ENCODE results near the gene NENF. TPM values are rescaled to one million over a fixed set of nuclear protein-coding genes. Genes with fewer than 3 reads are reported as not detected.
"Not testable (repeated sequence)": the region's sequence is repeated elsewhere in the genome, so short reads cannot be mapped to it uniquely, and the experiment has no call there.

The NENF gene
- total RNA-seq, 1 donor from 2014 or later: 27.0 TPM

DNA sequence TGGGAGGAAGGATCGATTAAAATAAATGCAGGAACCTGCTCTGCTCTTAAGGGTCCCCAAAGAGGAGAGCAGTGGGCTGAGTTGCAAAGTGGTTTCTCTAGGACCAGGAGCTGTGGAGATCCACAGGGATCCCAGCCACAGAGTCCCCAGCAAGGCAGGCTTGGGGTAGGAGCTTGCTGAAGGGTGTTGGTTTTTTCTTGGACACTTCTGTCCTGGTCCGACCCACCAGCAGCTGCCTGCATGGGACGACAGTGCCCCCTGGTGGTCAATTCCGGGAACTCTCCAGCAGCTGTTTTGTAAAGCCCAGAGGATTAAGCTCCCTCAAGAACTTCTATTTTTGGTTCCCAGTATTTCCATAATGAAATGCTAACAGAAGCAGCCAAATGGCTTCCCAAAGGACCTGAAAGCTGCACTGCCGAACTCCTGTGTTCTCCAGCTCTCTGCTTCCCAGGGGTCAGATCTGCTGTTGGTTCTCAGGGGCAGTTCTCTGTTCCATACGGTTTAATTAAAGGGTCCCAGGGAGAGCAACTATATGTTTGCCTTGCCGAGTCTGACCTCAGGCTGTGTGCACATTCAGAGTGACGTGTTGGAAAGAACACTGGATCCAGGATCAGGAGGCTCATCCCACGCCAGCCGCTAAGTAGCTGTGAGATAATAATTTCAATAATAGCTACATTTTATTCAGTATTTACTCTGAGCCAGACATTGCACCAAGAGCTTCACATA, 23.2 kb downstream of the NENF start:
- intact Hi-C loops (cut with micrococcal nuclease): loop anchor here (1.0 to 10.0 kb wide), 7 partner anchors 89 to 776 kb away; partner anchors contain the start of genes DTL and INTS7

DNA sequence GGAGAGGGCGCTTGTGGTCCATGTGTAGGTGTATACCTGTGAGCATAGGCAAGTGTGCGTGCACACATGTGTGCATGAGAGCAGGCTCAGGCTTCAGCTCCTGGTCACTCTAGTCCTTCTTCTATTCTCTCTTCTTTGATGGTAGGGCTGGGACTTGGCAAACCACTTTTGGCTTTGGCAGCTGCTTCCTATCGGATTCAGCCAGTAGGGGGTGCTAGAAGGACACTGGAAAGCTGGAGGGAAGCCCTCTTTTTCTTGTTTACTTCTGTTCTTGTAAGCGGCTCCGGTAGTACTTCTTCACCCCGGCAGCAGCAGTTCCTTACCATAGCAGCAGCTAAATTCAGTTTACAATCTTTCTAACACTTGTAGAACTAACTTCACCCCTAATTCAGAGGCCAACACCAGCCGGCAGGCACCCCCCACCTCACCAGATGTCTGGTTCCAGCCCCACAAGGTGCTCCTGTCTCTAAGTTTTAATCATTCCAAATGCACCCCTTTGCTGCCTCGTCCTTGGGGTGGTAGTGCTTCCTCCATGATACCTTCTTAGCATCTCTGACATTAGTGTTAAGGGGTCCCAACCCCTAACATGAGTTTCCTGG, 25.1 kb downstream of the NENF start:
- intact Hi-C loops (cut with micrococcal nuclease): loop anchor here (2.0 to 10.0 kb wide), 6 partner anchors 91 to 761 kb away; partner anchors contain the start of genes DTL and INTS7

DNA sequence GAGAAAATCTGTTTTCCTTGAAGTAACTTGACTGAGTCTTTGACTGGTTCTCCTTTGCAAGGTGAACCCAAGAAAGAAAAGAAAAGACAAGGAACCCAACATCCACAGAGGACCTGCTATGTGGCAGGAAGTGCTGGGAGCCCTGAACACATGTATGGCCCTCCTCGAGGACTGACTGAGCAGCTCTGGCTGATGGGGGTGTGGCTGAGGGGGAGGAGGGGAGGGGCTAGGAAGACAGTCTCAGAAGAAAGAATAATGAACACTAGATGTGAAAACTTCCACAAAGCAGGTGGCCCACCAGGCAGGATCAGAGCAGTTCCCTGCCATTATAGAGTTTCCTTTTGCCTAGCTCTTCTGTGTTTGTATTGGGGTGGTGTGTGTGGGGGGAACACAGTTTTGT, 26.1 kb downstream of the NENF start:
- intact Hi-C loops (cut with micrococcal nuclease): loop anchor here (5.0 to 10.0 kb wide), 5 partner anchors 92 to 762 kb away; partner anchors contain the start of genes DTL and INTS7

DNA sequence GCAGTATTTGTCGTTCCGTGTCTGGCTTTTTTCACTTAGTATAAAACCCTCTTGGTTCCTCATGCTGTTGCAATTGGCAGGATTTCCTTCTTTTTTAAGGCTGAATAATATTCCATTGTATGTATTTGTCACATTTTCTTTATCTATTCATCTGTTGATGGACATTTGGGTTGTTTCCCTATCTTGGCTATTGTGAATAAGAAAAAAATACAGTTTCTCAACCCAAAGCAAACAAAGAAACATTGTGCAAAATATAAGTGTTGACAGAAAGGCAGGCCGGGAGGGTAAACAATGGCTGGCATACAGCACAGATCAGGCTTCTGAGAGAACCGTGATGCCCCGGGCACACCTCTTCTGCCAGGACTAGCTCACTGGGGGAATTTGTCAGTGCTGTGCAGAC, 26.9 kb downstream of the NENF start:
- intact Hi-C loops (cut with micrococcal nuclease): loop anchor here (5.0 to 10.0 kb wide), 5 partner anchors 92 to 762 kb away; partner anchors contain the start of genes DTL and INTS7

GRCh38 chr1:212460376-212460775, 27.7 kb downstream of the NENF start:
- intact Hi-C loops (cut with micrococcal nuclease): no loop called here

- intact Hi-C loops (cut with micrococcal nuclease): no loop called here
Observed at GRCh38 chr1:212461916-212462660, 29.4 kb downstream of the NENF start.

DNA sequence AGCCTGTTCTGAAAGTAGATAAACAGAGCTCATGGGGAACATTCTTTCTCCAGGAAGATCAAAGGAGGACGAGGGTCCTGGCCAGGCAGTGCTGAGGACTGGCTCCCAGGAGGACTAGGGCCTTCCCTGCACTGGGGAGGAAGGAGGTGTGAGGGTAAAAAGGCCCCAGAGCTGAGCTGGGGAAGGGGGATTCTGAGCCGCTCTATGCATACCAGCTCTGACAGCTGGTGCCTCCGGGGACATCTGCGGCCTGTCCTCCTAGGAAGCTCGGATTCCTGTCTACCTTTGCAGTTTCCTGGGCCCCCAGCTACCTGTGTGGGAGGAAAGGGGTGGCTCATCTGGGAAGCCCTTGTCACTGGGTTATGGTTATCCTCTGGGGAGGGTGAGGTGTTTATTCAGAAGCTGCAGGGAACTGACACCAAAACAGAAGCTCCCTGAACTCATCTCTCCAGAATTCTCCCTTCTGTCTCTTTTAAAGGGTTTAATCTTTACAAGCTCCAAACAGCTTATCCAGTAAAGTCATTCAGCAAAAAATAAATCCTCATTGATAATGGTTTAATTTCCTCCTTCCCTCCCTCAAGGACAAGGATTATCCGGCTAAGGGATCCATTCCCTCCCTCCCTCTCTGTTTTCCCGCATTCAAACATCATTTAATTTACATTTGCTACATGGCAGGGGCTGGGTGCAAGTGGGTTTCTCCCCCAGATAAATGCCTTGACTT, 31.0 kb downstream of the NENF start:
- intact Hi-C loops (cut with micrococcal nuclease): no loop called here

DNA sequence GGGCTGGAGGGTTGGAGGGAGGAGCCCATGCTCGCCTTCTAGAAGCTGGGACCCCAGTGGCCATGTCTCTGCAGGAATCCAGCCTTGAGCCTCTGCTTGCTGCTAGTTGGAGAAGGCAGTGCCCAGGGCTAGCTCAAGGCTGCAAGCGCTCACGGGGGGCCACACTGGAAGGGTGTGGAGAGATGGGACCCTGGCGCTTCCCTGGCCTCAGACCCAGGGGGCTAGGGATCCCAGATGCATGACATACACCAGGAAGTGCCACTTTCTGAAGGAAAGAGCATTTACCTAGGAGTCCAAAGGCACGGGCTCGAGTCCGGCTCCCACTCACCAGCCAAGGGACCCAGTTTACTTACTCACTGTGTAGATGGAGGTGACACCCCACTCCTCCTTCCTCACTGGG, 32.6 kb downstream of the NENF start:
- intact Hi-C loops (cut with micrococcal nuclease): no loop called here

- intact Hi-C loops (cut with micrococcal nuclease): no loop called here
Observed at GRCh38 chr1:212466437-212466836, 33.7 kb downstream of the NENF start.

- intact Hi-C loops (cut with micrococcal nuclease): no loop called here
Observed at GRCh38 chr1:212466898-212467650, 34.4 kb downstream of the NENF start.

DNA sequence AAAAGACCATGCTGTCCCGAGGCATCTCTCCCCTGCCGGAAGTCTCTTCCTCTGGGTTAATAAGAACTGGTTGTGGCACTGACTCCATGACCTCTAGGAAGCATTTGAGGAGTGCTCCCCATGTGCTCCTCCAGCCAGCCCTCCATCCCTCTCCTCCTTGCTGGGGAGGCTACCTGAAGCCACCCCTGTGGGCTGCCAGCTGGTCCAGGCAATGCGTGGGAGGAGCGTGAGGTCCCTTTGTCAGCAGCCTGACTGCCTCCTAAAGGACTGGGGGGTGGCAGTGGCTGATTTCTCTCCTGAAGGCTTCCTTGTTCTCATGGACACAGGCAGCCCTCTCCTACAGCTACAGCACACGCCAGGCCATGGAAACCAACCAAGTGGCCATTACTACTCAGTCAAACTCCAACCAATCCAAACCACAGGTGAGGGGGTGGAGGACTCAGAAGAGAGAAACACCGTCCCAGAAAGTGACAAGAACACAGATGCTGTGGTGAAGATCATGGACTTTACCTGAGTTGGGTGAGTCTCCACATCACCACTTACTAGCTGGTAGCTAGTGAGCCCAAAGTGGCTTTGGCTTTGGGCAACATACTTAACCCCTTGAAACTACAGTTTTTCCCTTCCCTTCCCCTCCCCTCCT, 35.2 kb downstream of the NENF start:
- intact Hi-C loops (cut with micrococcal nuclease): no loop called here

- intact Hi-C loops (cut with micrococcal nuclease): no loop called here
Observed at GRCh38 chr1:212470059-212470458, 37.3 kb downstream of the NENF start.

- intact Hi-C loops (cut with micrococcal nuclease): no loop called here
Observed at GRCh38 chr1:212471286-212471685, 38.6 kb downstream of the NENF start.

GRCh38 chr1:212471891-212472675, 39.4 kb downstream of the NENF start:
- intact Hi-C loops (cut with micrococcal nuclease): no loop called here

- intact Hi-C loops (cut with micrococcal nuclease): no loop called here
Observed at GRCh38 chr1:212473729-212474128, 41.0 kb downstream of the NENF start.

DNA sequence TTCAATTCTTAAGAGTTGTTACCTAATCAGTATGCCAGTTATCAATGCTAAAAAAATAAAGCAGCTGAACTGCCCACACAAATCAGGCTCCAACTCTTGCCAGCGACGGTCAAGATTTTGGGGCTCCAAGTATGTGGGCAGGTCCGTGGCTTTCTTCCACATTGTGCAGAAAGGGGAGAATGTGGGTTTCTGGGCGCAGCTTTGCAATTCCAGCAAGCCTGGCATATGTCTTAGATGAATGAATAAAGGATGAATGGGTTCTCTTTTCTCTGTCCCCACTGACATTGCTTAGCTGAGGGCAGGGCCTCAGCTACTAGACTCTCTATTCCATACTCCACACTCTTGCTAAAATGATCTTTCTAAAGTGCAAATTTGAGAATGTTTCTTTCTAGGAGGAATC, 42.4 kb downstream of the NENF start:
- intact Hi-C loops (cut with micrococcal nuclease): no loop called here

DNA sequence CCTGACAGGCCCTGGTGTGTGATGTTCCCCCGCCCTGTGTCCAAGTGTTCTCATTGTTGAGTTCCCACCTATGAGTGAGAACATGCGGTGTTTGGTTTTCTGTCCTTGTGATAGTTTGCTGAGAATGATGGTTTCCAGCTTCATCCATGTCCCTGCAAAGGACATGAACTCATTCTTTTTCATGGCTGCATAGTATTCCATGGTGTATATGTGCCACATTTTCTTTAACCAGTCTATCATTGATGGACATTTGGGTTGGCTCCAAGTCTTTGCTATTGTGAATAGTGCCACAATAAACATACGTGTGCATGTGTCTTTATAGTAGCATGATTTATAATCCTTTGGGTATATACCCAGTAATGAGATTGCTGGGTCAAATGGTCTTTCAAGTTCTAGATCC, 43.1 kb downstream of the NENF start:
- intact Hi-C loops (cut with micrococcal nuclease): not testable (repeated sequence)

DNA sequence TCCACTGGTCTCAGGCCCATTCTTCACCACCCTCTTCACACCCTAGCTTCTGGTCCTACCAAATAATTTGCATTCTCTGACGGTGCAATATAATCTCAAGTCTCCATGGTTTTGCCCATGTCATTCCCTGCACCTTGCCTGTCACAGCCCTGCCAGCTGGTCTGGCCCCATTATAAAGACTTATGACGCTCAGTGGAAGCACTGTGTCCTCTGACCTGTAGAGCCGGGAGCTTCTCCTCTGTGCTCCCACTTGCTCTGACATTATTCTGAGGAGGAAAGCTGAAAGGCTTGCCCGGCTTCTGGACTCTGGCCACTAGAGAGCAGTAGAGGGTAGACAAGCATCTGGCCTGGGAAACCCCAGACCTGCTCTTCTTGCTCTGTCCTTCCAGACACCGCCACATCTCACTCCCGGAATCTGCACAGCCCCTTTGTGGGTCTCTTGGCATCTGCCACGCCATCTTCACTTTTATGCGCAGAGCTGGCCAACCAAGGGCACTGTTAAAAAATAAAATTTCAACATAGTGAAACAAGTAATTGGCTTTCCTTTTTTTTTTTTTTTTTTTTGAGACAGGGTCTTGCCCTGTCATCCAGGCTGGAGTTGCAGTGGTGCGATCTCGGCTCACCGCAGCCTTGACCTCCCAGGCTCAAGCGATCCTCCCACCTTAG, 44.4 kb downstream of the NENF start:
- intact Hi-C loops (cut with micrococcal nuclease): loop anchor here (1.0 kb wide), 3 partner anchors 119 to 305 kb away; no protein-coding TSS in a partner anchor
